ENCODE results near the gene PHACTR2. TPM values are rescaled to one million over a fixed set of nuclear protein-coding genes. Genes with fewer than 3 reads are reported as not detected.

Gene PHACTR2
- total RNA-seq, 1 experiment from 2014 or later = 39.8 TPM

DNA sequence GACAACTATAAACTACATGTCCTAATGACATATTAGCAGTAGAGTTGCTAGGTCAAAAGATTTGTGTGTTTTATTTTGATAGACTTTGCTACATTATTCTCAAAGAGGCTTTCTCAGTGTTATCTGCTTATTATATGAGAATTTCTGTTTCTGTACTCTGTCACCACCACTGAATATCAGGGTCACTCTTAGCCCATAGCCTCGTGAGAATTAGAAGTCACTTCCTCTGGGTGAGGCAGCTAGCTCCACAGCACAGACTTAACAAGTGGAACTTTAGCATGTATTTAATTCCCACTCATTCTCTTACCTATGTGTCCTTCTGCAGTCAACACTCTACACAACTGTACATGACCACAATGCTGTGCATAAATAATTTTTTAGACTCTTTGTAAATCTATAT is 6.7 kb downstream of the PHACTR2 start:
- H4K20me1 ChIP-seq (ENCODE audit: insufficient read depth) = no peaks in the 10 kb centered on the region
- DNase-seq = no peak
- H2AFZ ChIP-seq = no peak overlapping the region
- TF ChIP-seq, protein P1, sequence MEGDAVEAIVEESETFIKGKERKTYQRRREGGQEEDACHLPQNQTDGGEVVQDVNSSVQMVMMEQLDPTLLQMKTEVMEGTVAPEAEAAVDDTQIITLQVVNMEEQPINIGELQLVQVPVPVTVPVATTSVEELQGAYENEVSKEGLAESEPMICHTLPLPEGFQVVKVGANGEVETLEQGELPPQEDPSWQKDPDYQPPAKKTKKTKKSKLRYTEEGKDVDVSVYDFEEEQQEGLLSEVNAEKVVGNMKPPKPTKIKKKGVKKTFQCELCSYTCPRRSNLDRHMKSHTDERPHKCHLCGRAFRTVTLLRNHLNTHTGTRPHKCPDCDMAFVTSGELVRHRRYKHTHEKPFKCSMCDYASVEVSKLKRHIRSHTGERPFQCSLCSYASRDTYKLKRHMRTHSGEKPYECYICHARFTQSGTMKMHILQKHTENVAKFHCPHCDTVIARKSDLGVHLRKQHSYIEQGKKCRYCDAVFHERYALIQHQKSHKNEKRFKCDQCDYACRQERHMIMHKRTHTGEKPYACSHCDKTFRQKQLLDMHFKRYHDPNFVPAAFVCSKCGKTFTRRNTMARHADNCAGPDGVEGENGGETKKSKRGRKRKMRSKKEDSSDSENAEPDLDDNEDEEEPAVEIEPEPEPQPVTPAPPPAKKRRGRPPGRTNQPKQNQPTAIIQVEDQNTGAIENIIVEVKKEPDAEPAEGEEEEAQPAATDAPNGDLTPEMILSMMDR (conservative IDR thresholded peaks at IDR 0.05) = no peak
- no peak for TF ChIP-seq EZH2 (IDR thresholded peaks at IDR 0.05; ENCODE audit: low read depth)
- CTCF ChIA-PET = no interaction called here
- intact Hi-C loops (cut with micrococcal nuclease; ENCODE audit: unreplicated experiment) = no loop called here
- no peaks in the 10 kb centered on the region for H3K36me3 ChIP-seq (ENCODE audit: low read depth)
- H3K4me3 ChIP-seq = no peak overlapping the region
- peaks cover 34% of the 10 kb centered on the region for H3K4me1 ChIP-seq (replicated peaks; ENCODE audit: insufficient read depth)
- BruUV-seq (replicated peaks) = no TSS peak
- H3K9me3 ChIP-seq (ENCODE audit: insufficient read depth, low read depth) = peaks cover 12% of the 10 kb centered on the region; the same call in 1 of the 2 replicates
- H3K4me2 ChIP-seq = no peak overlapping the region
- H3K79me2 ChIP-seq (ENCODE audit: low read depth) = peaks cover 74% of the 10 kb centered on the region
- H3K27me3 ChIP-seq (ENCODE audit: insufficient read depth, low read depth) = no peaks in the 10 kb centered on the region
- no peak overlapping the region for H3K27ac ChIP-seq
- POLR2A ChIA-PET (ENCODE audit: unreplicated experiment) = no interaction called here
- no peaks in the 10 kb centered on the region for H3K9me2 ChIP-seq (ENCODE audit: insufficient read depth)
- peaks cover 5% of the 10 kb centered on the region for H3F3A ChIP-seq (ENCODE audit: insufficient read depth, low read depth)

DNA sequence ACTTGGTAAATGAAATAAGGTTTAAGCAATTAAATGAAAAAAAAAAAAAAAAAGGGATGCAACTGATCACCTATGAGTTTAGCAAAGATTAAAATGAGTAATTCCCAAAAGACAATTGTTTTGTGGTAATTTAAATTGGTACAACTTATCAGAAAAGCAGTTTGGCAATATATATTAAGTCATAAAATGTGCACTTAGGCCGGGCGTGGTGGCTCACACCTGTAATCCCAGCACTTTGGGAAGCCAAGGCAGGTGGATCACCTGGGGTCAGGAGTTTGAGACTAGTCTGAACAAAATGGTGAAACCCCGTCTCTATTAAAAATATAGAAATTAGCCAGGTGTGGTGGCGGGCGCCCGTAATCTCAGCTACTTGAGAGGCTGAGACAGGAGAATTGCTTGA is 7.9 kb downstream of the PHACTR2 start:
- Histone ChIP-seq H3K36me3 (ENCODE audit: low read depth) (no peaks in the 10 kb centered on the region), H3F3A (ENCODE audit: insufficient read depth, low read depth) (peaks cover 5% of the 10 kb centered on the region), H3K4me2 (no peak overlapping the region), H3K27ac (no peak overlapping the region), H3K9me3 (ENCODE audit: insufficient read depth, low read depth) (peaks cover 12% of the 10 kb centered on the region; the same call in 1 of the 2 replicates), H3K27me3 (ENCODE audit: insufficient read depth, low read depth) (no peaks in the 10 kb centered on the region), H2AFZ (no peak overlapping the region), H4K20me1 (ENCODE audit: insufficient read depth) (no peaks in the 10 kb centered on the region), H3K4me3 (no peak overlapping the region), H3K4me1 (replicated peaks; ENCODE audit: insufficient read depth) (peaks cover 30% of the 10 kb centered on the region), H3K9me2 (ENCODE audit: insufficient read depth) (no peaks in the 10 kb centered on the region), H3K79me2 (ENCODE audit: low read depth) (peaks cover 72% of the 10 kb centered on the region)
- no peak for TF ChIP-seq EZH2 (IDR thresholded peaks at IDR 0.05; ENCODE audit: low read depth)
- TF ChIP-seq, protein P1 (conservative IDR thresholded peaks at IDR 0.05) = no peak
- ChIA-PET CTCF (interaction anchor here (0.7 kb wide), 1 partner anchor 174 kb away, joined by 9 read pairs; no protein-coding TSS in a partner anchor), POLR2A (ENCODE audit: unreplicated experiment) (no interaction called here)
- intact Hi-C loops (cut with micrococcal nuclease; ENCODE audit: unreplicated experiment) = no loop called here
- BruUV-seq (replicated peaks) = no TSS peak
- DNase-seq = no peak

DNA sequence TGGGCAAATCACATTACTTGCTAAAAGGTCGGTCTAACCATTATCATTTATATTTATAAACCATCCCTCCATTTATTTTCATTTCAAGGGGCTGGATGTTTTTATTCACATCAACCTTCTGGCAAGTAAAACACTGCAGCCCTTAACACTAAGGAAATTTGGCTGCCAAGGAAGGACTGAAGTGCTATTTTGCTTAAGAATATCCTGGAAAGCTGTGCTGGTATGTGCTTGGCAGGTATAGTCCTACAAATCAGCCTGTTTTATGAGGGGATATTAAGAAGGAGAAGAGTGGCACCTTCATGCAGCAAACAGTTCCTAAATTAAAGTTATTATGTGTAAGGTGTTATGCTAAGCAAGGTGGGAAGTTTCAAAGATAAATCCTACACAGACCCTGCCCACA is 9.8 kb downstream of the PHACTR2 start:
- no peak overlapping the region for H3K4me3 ChIP-seq
- no peaks in the 10 kb centered on the region for H3K9me2 ChIP-seq (ENCODE audit: insufficient read depth)
- H3K79me2 ChIP-seq (ENCODE audit: low read depth) = peaks cover 66% of the 10 kb centered on the region
- H2AFZ ChIP-seq = no peak overlapping the region
- DNase-seq = no peak
- intact Hi-C loops (cut with micrococcal nuclease; ENCODE audit: unreplicated experiment) = loop anchor here (1.0 kb wide), 1 partner anchor 14 kb away; no protein-coding TSS in a partner anchor
- peaks cover 24% of the 10 kb centered on the region for H3K4me1 ChIP-seq (replicated peaks; ENCODE audit: insufficient read depth)
- peaks cover 7% of the 10 kb centered on the region; the same call in 1 of the 2 replicates for H3K9me3 ChIP-seq (ENCODE audit: insufficient read depth, low read depth)
- no peaks in the 10 kb centered on the region for H4K20me1 ChIP-seq (ENCODE audit: insufficient read depth)
- POLR2A ChIA-PET (ENCODE audit: unreplicated experiment) = no interaction called here
- peak overlapping the region; percentile 58 for H3K4me2 ChIP-seq
- H3K36me3 ChIP-seq (ENCODE audit: low read depth) = no peaks in the 10 kb centered on the region
- no TSS peak for BruUV-seq (replicated peaks)
- peak overlapping the region; percentile 50 for H3K27ac ChIP-seq
- TF ChIP-seq, protein P1 (conservative IDR thresholded peaks at IDR 0.05) = no peak
- TF ChIP-seq EZH2 (IDR thresholded peaks at IDR 0.05; ENCODE audit: low read depth) = no peak
- H3F3A ChIP-seq (ENCODE audit: insufficient read depth, low read depth) = peaks cover 5% of the 10 kb centered on the region
- H3K27me3 ChIP-seq (ENCODE audit: insufficient read depth, low read depth) = no peaks in the 10 kb centered on the region
- CTCF ChIA-PET = no interaction called here
